H9 (cell line): ENCODE results near the gene CREB3L2. TPM values are rescaled to one million over a fixed set of nuclear protein-coding genes. Genes with fewer than 3 reads are reported as not detected.

ENCODE experiments used
- DNase-seq: peaks from one replicate; pipeline ENCODE4 v3.0.0-alpha.2; 2017
- H2AFZ ChIP-seq: one replicate; pipeline ENCODE4 v1.6.1; 2013; ENCODE audit warnings: mild to moderate bottlenecking, low read length, control low read depth, moderate library complexity
- H2AK5ac ChIP-seq: 2 replicates; pipeline ENCODE4 v1.6.1; 2013; ENCODE audit warnings: low read length, control low read depth, mixed read lengths; ENCODE audit not compliant: insufficient read length
- H2BK120ac ChIP-seq: one replicate; pipeline ENCODE4 v1.6.1; 2013; ENCODE audit warnings: low read depth, mild to moderate bottlenecking, low read length, control low read depth, inconsistent platforms; ENCODE audit not compliant: poor library complexity, severe bottlenecking
- H2BK12ac ChIP-seq: 2 replicates; pipeline ENCODE4 v1.6.1; 2013; ENCODE audit warnings: low read length, control low read depth, mixed read lengths, low read depth; ENCODE audit not compliant: insufficient read length
- H2BK15ac ChIP-seq: 2 replicates; pipeline ENCODE4 v1.6.1; 2013; ENCODE audit warnings: low read depth, low read length, control low read depth
- H2BK20ac ChIP-seq: one replicate; pipeline ENCODE4 v1.6.1; 2013; ENCODE audit warnings: low read depth, mild to moderate bottlenecking, low read length, control low read depth, inconsistent platforms; ENCODE audit not compliant: poor library complexity, severe bottlenecking
- H2BK5ac ChIP-seq: 2 replicates; pipeline ENCODE4 v1.6.1; 2013; ENCODE audit warnings: low read length, control low read depth, mixed read lengths; ENCODE audit not compliant: insufficient read length
- H3K14ac ChIP-seq: 2 replicates; pipeline ENCODE4 v1.6.1; 2013; ENCODE audit warnings: low read length, control low read depth; ENCODE audit not compliant: insufficient read depth
- H3K18ac ChIP-seq: 2 replicates; pipeline ENCODE4 v1.6.1; 2013; ENCODE audit warnings: low read depth, mild to moderate bottlenecking, mixed read lengths, low read length, control low read depth; ENCODE audit not compliant: insufficient read length
- H3K23ac ChIP-seq: 2 replicates; pipeline ENCODE4 v1.6.1; 2013; ENCODE audit warnings: low read length, control low read depth, mixed read lengths, low read depth; ENCODE audit not compliant: insufficient read length
- H3K23me2 ChIP-seq: 2 replicates; pipeline ENCODE4 v1.6.1; 2013; ENCODE audit warnings: low read depth, mild to moderate bottlenecking, mixed read lengths, low read length, control low read depth; ENCODE audit not compliant: insufficient read length, poor library complexity, severe bottlenecking
- H3K27ac ChIP-seq: 2 replicates; pipeline ENCODE4 v1.5.1; 2013; ENCODE audit warnings: low read length, control low read depth, mixed read lengths, low read depth; ENCODE audit not compliant: insufficient read length
- H3K27me3 ChIP-seq: 2 replicates; pipeline ENCODE4 v1.6.1; 2013; ENCODE audit warnings: low read length, control low read depth, inconsistent platforms; ENCODE audit not compliant: insufficient read depth
- H3K4ac ChIP-seq: 2 replicates; pipeline ENCODE4 v1.6.1; 2013; ENCODE audit warnings: low read depth, mild to moderate bottlenecking, control low read depth, inconsistent platforms, low read length, moderate library complexity
- H3K4me1 ChIP-seq: 2 replicates; pipeline ENCODE4 v1.6.1; 2013; ENCODE audit warnings: low read length, control low read depth, inconsistent platforms; ENCODE audit not compliant: insufficient read depth
- H3K4me2 ChIP-seq: 2 replicates; pipeline ENCODE4 v1.6.1; 2013; ENCODE audit warnings: low read length, control low read depth, mixed read lengths; ENCODE audit not compliant: insufficient read length, insufficient read depth
- H3K56ac ChIP-seq: 2 replicates; pipeline ENCODE4 v1.6.1; 2013; ENCODE audit warnings: low read depth, mild to moderate bottlenecking, mixed read lengths, low read length, control low read depth; ENCODE audit not compliant: insufficient read length
- H3K79me1 ChIP-seq: 2 replicates; pipeline ENCODE4 v1.6.1; 2013; ENCODE audit warnings: low read depth, mild to moderate bottlenecking, moderate library complexity, low read length, control low read depth, inconsistent platforms; ENCODE audit not compliant: insufficient read depth, poor library complexity, severe bottlenecking
- H3K79me2 ChIP-seq: 2 replicates; pipeline ENCODE4 v1.6.1; 2013; ENCODE audit warnings: low read length, control low read depth, inconsistent platforms; ENCODE audit not compliant: insufficient read depth
- H3K9ac ChIP-seq: 2 replicates; pipeline ENCODE4 v1.6.1; 2013; ENCODE audit warnings: low read length, control low read depth, mixed read lengths; ENCODE audit not compliant: insufficient read length; ENCODE audit errors: extremely low read depth
- H3K9me3 ChIP-seq: one replicate; pipeline ENCODE4 v1.6.1; 2013; ENCODE audit warnings: low read depth, low read length, inconsistent platforms; ENCODE audit not compliant: control insufficient read depth
- H3T11ph ChIP-seq: one replicate; pipeline ENCODE4 v1.6.1; 2013; ENCODE audit warnings: mild to moderate bottlenecking, low read length, control low read depth, inconsistent platforms
- H4K20me1 ChIP-seq: one replicate; pipeline ENCODE4 v1.6.1; 2013; ENCODE audit not compliant: control insufficient read depth, insufficient read length, insufficient read depth
- H4K5ac ChIP-seq: 2 replicates; pipeline ENCODE4 v1.6.1; 2013; ENCODE audit warnings: low read depth, mild to moderate bottlenecking, mixed read lengths, low read length, control low read depth; ENCODE audit not compliant: insufficient read length
- H4K8ac ChIP-seq: replicated peaks from 2 replicates; pipeline ENCODE4 v1.6.1; 2013; ENCODE audit warnings: low read length, control low read depth, mixed read lengths, low read depth; ENCODE audit not compliant: insufficient read length
- H4K91ac ChIP-seq: 2 replicates; pipeline ENCODE4 v1.6.1; 2013; ENCODE audit warnings: low read depth, mild to moderate bottlenecking, moderate library complexity, mixed read lengths, low read length, control low read depth; ENCODE audit not compliant: insufficient read length
- H3K27ac Mint-ChIP-seq, 3 experiments: 2 replicates in 2 of 3; 3 replicates in 1 of 3; pipeline ENCODE4 v1.8.0; 2020 to 2021; ENCODE audit warnings: mixed read lengths in 3 of 3, mild to moderate bottlenecking in 1 of 3, moderate library complexity in 1 of 3
- H3K27me3 Mint-ChIP-seq: 2 replicates; pipeline ENCODE4 v1.8.0; 2021; ENCODE audit warnings: low read depth, mild to moderate bottlenecking, moderate library complexity, mixed read lengths
- H3K36me3 Mint-ChIP-seq, 3 experiments: 2 replicates in 2 of 3; 3 replicates in 1 of 3; pipeline ENCODE4 v1.8.0; 2020 to 2021; ENCODE audit warnings: low read depth in 3 of 3, mixed read lengths in 3 of 3; ENCODE audit not compliant: insufficient read depth in 1 of 3
- H3K4me1 Mint-ChIP-seq, 2 experiments: 2 replicates each; pipeline ENCODE4 v1.8.0; 2020; ENCODE audit warnings: mixed read lengths in 2 of 2
- H3K4me3 Mint-ChIP-seq, 2 experiments: 2 replicates in 1 of 2; 3 replicates in 1 of 2; pipeline ENCODE4 v1.8.0; 2020 to 2021; ENCODE audit warnings: mild to moderate bottlenecking in 2 of 2, mixed read lengths in 2 of 2, moderate library complexity in 1 of 2
- H3K9me3 Mint-ChIP-seq, 2 experiments: 2 replicates in 1 of 2; 3 replicates in 1 of 2; pipeline ENCODE4 v1.8.0; 2020; ENCODE audit warnings: mild to moderate bottlenecking in 2 of 2, mixed read lengths in 2 of 2, moderate library complexity in 1 of 2
- CTCF ChIP-seq: fragments of 200-600 bp; sonication (generic); conservative IDR thresholded peaks from 3 replicates; pipeline ENCODE4 v1.8.0; 2021; ENCODE audit warnings: antibody characterized with exemption, mild to moderate bottlenecking
- WGBS: extraction: QIAGEN DNeasy Blood & Tissue Kit; methylation state at CpG from one replicate; pipeline ENCODE4 v1.1.7; 2013; ENCODE audit warnings: missing lambda C conversion rate, low lambda C conversion rate, mixed read lengths; ENCODE audit not compliant: insufficient read length; ENCODE audit errors: extremely low coverage; 5-methylcytosine and 5-hydroxymethylcytosine counted together
- total RNA-seq: library from RNA; stranded (reverse); gene quantifications from 2 replicates; pipeline ENCODE4 v1.2.1, GENCODE V29; 2021

Gene CREB3L2
- total RNA-seq, 1 experiment from 2014 or later: 60.7 TPM

DNA sequence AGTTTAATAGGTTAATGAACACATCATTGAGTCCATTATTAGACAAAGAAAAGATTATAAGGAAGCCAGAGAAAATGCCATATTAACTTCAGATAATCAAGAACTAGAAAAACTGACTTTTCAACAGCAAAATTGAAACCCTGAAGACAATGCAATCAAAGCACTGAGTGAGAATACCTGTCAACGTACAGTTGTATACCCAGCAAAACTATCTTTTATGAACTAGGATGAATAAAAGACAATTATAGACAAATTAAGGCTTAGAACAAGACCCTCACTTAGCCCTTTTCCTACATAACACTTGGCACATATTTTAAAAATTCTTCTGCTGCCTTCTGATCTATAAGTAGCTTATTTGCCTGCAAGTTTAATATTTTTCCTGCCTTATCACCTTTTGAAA, 136.1 kb downstream of the CREB3L2 start:
- peaks cover 20 to 50% (median 40%) of the 10 kb centered on the region in 3 experiments for H3K36me3 Mint-ChIP-seq
- no peak overlapping the region for H2AFZ ChIP-seq

More for the DNA sequence above, 136.1 kb downstream of the CREB3L2 start:
- Histone ChIP-seq H3K27me3 (no peaks in the 10 kb centered on the region), H2BK5ac (no peak overlapping the region), H4K20me1 (no peaks in the 10 kb centered on the region), H3K18ac (no peak overlapping the region), H2BK12ac (no peak overlapping the region), H3K79me2 (no peaks in the 10 kb centered on the region), H3K23me2 (no peaks in the 10 kb centered on the region), H4K5ac (no peak overlapping the region), H3K4ac (no peak overlapping the region), H4K8ac (no peak overlapping the region), H3K9me3 (no peaks in the 10 kb centered on the region), H3K56ac (no peak overlapping the region), H3T11ph (no peak overlapping the region), H4K91ac (no peak overlapping the region), H2BK20ac (no peak overlapping the region), H3K27ac (no peak overlapping the region), H2BK120ac (no peak overlapping the region), H3K4me1 (no peaks in the 10 kb centered on the region), H3K9ac (no peak overlapping the region), H3K79me1 (no peaks in the 10 kb centered on the region), H3K23ac (no peak overlapping the region), H2AK5ac (no peak overlapping the region), H3K14ac (no peak overlapping the region), H2BK15ac (no peak overlapping the region), H3K4me2 (no peak overlapping the region)
- Mint-ChIP-seq H3K9me3 (peaks cover 7 to 9% of the 10 kb centered on the region in 2 experiments; a peak in 3 of 5 replicates), H3K4me3 (no peak overlapping the region), H3K4me1 (peaks cover 0 to 3% of the 10 kb centered on the region in 2 experiments; a peak in 1 of 4 replicates), H3K27ac (no peak overlapping the region), H3K27me3 (no peaks in the 10 kb centered on the region)
- TF ChIP-seq CTCF: no peak
- WGBS: no CpG with 5 or more reads among the region's 1 CpG
- no peak for DNase-seq
